Testis (tissue), 2 donors: ENCODE results near the gene CRIM1.

ENCODE experiments used
- POLR2A ChIP-seq: fragments of 450-650 bp; IDR thresholded peaks from one replicate; pipeline ENCODE4 v1.6.1; 2017; ENCODE audit warnings: antibody characterized with exemption, mild to moderate bottlenecking, moderate library complexity
- TF ChIP-seq, protein P1 (sequence below), 3 experiments: fragments of 450-650 bp in 2 of 3; fragments of 200-600 bp in 1 of 3; sonication (generic) in 1 of 3; IDR thresholded peaks; one replicate each; pipeline ENCODE4 v1.5.1; 2016 to 2019; ENCODE audit warnings: antibody characterized with exemption in 3 of 3, mild to moderate bottlenecking in 2 of 3, moderate library complexity in 1 of 3

DNA sequence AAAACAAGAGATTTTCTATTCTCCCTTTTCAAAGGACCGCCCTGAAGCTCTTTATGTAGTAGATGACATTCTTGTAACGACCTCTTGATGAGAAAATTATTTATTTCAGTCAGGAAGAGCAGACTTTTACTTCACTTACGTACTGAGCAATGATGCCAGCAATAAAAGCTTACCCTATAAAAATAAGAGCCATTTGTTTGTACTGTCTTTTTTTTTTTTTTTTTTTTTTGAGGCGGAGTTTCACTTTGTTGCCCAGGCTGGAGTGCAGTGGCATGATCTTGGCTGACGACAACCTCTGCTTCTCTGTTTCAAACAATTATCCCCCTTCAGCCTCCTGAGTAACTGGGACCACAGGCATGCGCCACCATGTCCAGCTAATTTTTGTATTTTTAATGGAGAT, 39.2 kb downstream of the CRIM1 start:
- TF ChIP-seq, protein P1, sequence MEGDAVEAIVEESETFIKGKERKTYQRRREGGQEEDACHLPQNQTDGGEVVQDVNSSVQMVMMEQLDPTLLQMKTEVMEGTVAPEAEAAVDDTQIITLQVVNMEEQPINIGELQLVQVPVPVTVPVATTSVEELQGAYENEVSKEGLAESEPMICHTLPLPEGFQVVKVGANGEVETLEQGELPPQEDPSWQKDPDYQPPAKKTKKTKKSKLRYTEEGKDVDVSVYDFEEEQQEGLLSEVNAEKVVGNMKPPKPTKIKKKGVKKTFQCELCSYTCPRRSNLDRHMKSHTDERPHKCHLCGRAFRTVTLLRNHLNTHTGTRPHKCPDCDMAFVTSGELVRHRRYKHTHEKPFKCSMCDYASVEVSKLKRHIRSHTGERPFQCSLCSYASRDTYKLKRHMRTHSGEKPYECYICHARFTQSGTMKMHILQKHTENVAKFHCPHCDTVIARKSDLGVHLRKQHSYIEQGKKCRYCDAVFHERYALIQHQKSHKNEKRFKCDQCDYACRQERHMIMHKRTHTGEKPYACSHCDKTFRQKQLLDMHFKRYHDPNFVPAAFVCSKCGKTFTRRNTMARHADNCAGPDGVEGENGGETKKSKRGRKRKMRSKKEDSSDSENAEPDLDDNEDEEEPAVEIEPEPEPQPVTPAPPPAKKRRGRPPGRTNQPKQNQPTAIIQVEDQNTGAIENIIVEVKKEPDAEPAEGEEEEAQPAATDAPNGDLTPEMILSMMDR (IDR thresholded peaks at IDR 0.05): no peak
- no peak for TF ChIP-seq POLR2A
